HG02970 (cell line): ENCODE data around the gene CIB2.

Experiments
- ATAC-seq: cut with Tn5 transposase; IDR thresholded peaks from one replicate; pipeline ENCODE4 v1.9.1; 2021; ENCODE audit warnings: mild to moderate bottlenecking, moderate library complexity, moderate number of reproducible peaks; ENCODE audit not compliant: unreplicated experiment, low FRiP score

Gene CIB2

GRCh38 chr15:78070049-78070700 is 61.1 kb downstream of the CIB2 start:
- ATAC-seq, result no peak

- no peak for ATAC-seq
Observed at GRCh38 chr15:78069462-78070029, 61.7 kb downstream of the CIB2 start.

GRCh38 chr15:78069052-78069414 is 62.2 kb downstream of the CIB2 start:
- no peak for ATAC-seq

DNA sequence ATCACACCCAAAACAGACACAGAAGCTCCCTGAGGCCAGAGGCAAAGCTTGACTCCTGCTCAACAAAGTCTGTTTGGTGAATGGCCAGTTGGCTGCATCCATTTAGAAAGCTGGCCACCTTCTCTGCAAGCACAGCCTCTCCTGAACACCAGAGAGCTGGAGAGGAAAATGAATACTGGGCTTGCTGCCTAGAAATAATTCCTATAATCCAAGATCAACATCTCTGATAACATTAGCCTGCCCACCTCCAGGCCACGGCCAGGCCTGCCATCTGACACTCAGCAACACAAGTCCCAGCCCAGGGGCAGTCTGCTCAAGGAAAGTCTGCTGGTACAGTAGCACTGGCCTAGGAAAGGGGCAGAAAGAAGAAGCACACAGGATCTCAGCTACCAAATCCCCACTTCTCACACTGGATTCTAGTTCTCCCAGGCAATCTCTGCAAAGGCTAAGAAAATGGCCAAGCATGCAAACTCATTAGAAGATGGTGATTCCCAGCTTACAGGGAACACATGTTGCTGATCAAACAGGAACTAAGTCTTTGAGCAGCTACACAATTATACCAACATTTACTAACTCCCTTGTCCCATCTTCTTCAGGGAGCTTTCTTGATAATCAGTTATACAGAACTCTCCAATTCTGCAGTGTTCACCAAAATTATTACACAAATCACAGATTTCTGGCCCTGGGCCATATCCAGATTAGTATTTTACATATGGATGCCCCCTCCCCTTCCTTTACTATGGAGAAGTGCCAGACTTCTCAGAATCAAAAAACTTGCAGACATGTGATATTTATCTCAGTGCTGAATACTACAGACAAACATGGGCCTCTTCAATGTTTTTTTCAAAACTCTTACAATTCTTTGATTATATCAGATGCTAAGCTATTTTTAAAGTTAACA is 63.7 kb downstream of the CIB2 start:
- no peak for ATAC-seq

DNA sequence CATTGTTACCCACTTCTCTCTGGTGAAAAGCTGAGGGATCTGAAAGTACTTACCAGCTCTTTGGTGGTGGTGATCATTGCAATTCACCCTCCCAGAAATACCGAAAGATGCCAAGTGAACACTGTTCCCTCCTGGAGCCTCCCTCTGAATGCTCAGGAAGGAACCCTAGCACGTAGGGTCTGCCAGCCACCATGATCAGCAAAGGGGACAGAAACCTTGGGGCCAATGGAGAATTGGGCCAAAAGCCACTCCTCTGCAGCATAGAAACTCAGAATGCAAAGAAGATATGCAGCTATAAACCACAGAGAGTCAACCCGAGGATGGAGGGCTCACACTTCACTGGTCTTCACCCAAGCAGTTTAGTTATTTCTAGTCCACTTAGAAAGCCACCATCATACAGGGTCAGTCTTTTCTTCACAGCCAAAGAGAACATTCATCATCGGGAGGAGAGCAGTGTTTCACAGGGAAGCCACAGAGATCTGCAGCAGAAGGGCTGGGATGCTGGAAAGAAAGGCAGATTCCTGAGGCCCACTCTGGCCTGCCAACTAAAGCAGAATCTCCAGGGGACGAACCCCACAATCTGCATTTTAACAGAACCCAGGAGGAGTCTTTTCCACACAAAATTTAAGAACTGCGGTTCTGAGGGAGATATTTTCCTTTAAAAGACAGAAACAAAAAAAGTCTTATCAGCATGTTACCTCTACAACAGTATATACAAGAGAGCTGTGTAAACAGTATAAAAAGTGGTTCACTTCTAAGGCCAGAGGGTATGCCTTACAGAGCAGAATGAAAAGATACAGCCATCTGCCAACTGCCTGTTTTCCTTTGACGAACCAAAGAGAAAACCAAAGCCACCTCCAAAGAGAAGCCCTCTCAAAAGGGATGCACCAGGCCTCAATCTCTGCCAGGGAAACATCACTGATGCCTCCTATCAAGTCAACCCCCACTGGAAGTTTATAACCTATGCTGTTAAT is 65.0 kb downstream of the CIB2 start:
- peak; percentile 37 for ATAC-seq

DNA sequence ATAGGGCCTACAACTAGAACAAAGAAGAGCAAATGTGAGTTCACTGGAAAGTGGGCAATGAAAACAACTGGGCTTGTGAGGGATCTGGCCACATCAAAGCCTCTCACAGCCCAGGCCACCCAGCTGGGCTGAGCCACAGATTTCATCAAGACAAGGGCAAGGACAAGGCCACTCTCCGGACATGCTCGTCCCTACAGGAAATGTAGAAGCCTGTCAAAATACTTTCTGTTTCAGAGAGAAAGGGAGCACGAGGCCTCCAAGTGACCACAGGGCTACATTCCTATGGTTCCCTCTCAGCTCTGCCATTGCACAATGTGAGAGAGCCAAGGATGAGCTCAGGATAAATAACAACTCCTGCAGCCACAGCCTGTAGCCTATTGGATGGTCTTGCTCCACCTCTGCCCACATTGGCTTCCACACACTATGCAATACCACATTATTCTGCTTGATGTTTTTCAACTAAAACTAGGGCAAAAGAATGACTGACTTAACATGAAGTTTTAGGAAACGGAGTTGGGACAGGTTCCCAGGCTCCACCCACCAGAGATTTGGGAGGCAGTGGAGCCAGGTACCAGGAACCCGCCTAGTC is 65.9 kb downstream of the CIB2 start:
- no peak for ATAC-seq

- ATAC-seq, result no peak
Observed at GRCh38 chr15:78064544-78064943, 66.7 kb downstream of the CIB2 start.

GRCh38 chr15:78063970-78064385 is 67.3 kb downstream of the CIB2 start:
- ATAC-seq, result no peak

DNA sequence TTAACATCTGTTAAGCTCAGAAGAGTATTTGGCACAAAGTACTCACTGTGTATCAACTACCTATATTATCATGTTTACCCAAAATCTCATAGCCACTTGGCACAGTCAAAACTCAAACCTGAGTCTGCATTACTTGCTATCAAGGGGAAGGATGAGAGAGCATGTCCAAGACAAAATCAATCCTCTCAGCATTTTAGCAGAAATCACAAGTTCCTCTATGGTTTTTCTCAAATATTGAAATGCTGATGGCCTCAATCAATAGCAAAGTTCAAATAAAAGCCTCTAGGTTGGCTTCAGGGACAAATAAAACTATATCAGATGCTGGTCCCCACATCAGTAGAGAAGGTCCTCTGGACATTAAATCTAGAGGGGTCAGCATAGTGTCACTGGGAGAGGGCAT is 68.0 kb downstream of the CIB2 start:
- ATAC-seq, result no peak

DNA sequence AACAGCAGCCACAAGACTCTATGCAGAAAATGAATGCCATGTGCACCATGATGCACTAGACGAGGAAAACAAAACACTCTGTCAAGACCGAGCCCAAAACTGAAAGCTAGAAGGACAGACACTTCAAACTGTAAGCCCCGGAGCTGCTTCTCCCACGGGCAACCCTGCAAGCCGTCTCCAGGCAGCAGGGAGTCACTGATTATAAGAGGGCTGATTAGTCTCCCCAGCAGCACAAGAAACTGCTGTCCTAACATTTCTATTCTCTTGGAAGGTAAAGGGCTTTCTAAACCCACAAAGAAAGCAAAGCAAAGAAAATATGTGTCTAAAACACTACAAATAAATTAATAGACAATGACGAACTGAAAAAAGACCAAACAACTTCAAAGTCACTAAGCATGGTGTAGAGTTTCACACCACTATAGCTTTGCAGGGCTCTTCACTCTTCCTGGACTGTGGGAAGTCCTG is 69.2 kb downstream of the CIB2 start:
- ATAC-seq, result no peak

DNA sequence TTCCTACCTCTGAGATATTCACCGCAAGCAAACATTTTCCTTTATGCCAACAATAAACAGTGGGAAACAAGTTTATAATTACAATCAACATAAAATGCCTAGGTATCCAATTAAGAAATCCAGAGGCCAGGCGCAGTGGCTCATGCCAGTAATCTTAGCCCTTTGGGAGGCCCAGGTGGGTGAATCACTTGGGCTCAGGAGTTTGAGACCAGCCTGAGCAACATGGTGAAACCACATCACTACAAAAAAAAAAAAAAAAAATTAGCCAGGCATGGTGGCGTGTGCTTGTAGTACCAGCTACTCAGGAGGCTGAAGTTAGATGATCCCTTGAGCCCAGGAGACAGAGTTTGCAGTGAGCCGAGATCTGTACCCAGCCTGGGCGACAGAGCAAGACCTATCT is 71.0 kb downstream of the CIB2 start:
- no peak for ATAC-seq

GRCh38 chr15:78059110-78059839 is 72.0 kb downstream of the CIB2 start:
- no peak for ATAC-seq

GRCh38 chr15:78058401-78058935 is 72.8 kb downstream of the CIB2 start:
- no peak for ATAC-seq

- no peak for ATAC-seq
Observed at GRCh38 chr15:78057803-78058202, 73.4 kb downstream of the CIB2 start.

- ATAC-seq, result no peak
Observed at GRCh38 chr15:78056714-78057269, 74.5 kb downstream of the CIB2 start.

- ATAC-seq, result no peak
Observed at GRCh38 chr15:78055919-78056713, 75.1 kb downstream of the CIB2 start.

DNA sequence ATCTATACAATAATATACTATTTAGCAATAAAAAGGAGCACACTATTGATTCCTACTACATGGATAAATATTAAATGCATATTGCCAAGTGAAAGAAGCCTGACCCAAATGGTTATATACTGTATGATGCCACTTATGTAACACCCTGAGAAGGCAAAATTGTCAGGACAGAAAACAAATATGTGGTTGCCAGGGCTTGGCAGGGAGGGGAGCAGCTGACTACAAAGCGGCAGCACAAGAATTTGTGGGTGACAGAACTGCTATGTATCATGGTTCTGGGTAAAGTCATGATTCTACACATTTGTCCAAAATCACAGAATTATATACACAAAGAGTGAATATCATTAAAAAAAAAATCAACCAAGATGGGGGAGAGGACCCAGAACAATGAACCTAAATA is 76.3 kb downstream of the CIB2 start:
- ATAC-seq, result no peak
